ENCODE measurements around the gene TTLL9. TPM values are rescaled to one million over a fixed set of nuclear protein-coding genes. Genes with fewer than 3 reads are reported as not detected.

Gene TTLL9
- total and polyA plus RNA-seq, 10 of the 15 experiments (the other 5 are each of a cell fraction or from before 2014, with no cell fraction given), result 0.03 to 0.77 (median 0.11) TPM; not detected in 2

DNA sequence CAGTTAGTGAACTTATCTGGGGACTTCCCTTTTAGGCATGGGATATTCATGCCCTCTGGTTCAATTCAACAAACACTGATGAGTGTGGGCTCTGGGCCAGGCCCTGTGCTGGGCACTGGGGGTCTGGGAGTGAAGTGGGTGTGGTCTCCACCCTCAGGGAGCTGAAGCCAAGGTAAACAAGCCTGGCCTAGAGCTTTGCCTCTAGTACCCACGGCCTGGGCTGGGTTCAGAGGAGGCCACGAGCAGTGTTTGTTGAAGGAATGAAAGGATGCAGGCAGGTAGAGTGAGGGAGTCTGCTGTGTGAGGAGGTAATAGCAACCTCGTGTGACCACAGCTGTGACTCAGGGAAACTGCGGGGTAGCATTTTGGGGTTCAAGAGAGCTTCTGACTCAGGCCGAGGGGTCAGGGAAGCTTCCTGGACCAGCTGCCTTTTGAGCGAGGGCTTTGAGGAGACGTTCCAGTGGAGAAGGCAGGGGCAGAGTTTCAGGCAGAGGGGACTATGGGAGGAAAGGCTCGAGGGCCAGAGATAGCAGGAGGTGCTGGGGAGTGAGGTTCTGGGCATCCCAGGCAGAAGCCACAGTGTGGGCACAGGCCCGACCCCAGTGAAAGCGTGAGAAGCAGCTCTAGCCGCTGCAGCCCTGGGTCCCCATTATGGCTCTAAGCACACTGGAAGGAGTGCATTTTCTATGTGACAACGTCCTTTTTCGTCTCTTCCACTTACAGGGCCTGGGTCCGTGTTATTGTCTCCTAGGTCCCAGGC is 45.7 kb upstream of the TTLL9 start (continued):
- TF ChIP-seq SIX5 (IDR thresholded peaks at IDR 0.05; ENCODE audit: low read depth, low read length, severe bottlenecking) (no peak), ZNF217 (IDR thresholded peaks at IDR 0.05) (no peak), ZNF384 (IDR thresholded peaks at IDR 0.05; ENCODE audit: borderline replicate concordance, low read depth, low read length) (no peak), RAD21 (IDR thresholded peaks at IDR 0.05; ENCODE audit: insufficient read depth, low read depth, low read length) (no peak), CEBPB (IDR thresholded peaks at IDR 0.05; ENCODE audit: borderline replicate concordance in 1 of 2, low read depth in 2 of 2, low read length in 2 of 2) (no peak)

DNA sequence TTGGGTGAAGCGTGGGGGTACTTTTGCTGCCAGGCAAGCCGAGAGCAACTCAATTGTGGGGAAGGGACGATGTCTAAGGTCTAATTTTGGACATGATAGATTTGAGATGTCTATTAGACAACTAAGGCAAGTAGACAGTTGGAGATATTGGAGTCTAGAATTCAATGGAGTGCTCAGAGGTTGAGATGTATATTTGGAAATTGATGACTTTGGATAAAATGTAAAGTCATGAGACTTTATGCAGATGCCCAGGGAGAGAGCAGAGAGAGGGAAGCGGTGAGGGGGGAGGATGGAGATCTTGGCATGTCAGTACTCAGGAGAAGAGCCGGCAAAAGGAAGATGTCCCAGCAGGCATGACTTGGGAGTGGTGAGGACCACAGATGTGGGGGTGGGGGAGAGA is 44.4 kb upstream of the TTLL9 start:
- SMC1A ChIA-PET (ENCODE audit: uncharacterized antibody, unreplicated experiment), result no interaction called here
- no peak overlapping the region for H3K9ac ChIP-seq (ENCODE audit: control insufficient read depth, insufficient read depth, low read length)
- ATAC-seq (no peak), DNase-seq (ENCODE audit: low read depth, low spot score) (no peak), FAIRE-seq (no peak)
- H4K20me1 ChIP-seq (ENCODE audit: control insufficient read depth, insufficient read depth), result no peaks in the 10 kb centered on the region
- H3K4me3 ChIP-seq, result no peak overlapping the region
- RAD21 ChIA-PET (ENCODE audit: unreplicated experiment), result no interaction called here
- BruUV-seq (replicated peaks), result no TSS peak
- H3K4me2 ChIP-seq (ENCODE audit: control insufficient read depth, insufficient read depth), result no peak overlapping the region
- intact Hi-C loops (cut with micrococcal nuclease; ENCODE audit: unreplicated experiment), result no loop called here
- H3K4me1 ChIP-seq (ENCODE audit: control insufficient read depth, insufficient read depth, low read length), result no peaks in the 10 kb centered on the region
- no peak overlapping the region for H2AFZ ChIP-seq (ENCODE audit: control insufficient read depth, low read depth, low read length)
- in situ Hi-C loops (cut with MboI), result loop anchor here (10.0 kb wide), 1 partner anchor 829 kb away; no protein-coding TSS in a partner anchor
- no peaks in the 10 kb centered on the region for H3K36me3 ChIP-seq (ENCODE audit: control insufficient read depth in 2 of 2, insufficient read depth in 2 of 2, low read length in 1 of 2)
- H3K79me2 ChIP-seq (ENCODE audit: control insufficient read depth, insufficient read depth, low read length), result no peaks in the 10 kb centered on the region
- CTCF ChIA-PET, result interaction anchor here (0.9 to 8.8 kb wide), 3 partner anchors 8 to 27 kb away, joined by 3 to 109 read pairs (median 3); partner anchors contain the start of gene FOXS1
- no peaks in the 10 kb centered on the region for H3K9me3 ChIP-seq (replicated peaks; ENCODE audit: control insufficient read depth, insufficient read depth, low read length)
- no peak overlapping the region for H3K27ac ChIP-seq (ENCODE audit: control insufficient read depth, insufficient read depth)
- POLR2A ChIA-PET, result no interaction called here
- H3K27me3 ChIP-seq (replicated peaks in 1 of 2; ENCODE audit: control insufficient read depth in 2 of 2, insufficient read depth in 2 of 2, low read length in 1 of 2), result no peaks in the 10 kb centered on the region
- WGBS (ENCODE audit: insufficient coverage, insufficient replicate concordance, low lambda C conversion rate, missing lambda C conversion rate), result 35% methylated on average over 5 of the region's 5 CpGs
- TF ChIP-seq IRF3 (IDR thresholded peaks at IDR 0.05) (no peak), SMAD1 (IDR thresholded peaks at IDR 0.05; ENCODE audit: low read depth, partially characterized antibody) (no peak), ESRRA (IDR thresholded peaks at IDR 0.05; ENCODE audit: low read length) (no peak), ELK1 (IDR thresholded peaks at IDR 0.05; ENCODE audit: low read depth, low read length) (no peak), E2F4 (IDR thresholded peaks at IDR 0.05; ENCODE audit: low read depth, low read length) (no peak), CREM (IDR thresholded peaks at IDR 0.05; ENCODE audit: low read depth) (no peak), RCOR1 (conservative IDR thresholded peaks at IDR 0.05; ENCODE audit: low read depth, low read length) (no peak)
- TF ChIP-seq, protein P1, sequence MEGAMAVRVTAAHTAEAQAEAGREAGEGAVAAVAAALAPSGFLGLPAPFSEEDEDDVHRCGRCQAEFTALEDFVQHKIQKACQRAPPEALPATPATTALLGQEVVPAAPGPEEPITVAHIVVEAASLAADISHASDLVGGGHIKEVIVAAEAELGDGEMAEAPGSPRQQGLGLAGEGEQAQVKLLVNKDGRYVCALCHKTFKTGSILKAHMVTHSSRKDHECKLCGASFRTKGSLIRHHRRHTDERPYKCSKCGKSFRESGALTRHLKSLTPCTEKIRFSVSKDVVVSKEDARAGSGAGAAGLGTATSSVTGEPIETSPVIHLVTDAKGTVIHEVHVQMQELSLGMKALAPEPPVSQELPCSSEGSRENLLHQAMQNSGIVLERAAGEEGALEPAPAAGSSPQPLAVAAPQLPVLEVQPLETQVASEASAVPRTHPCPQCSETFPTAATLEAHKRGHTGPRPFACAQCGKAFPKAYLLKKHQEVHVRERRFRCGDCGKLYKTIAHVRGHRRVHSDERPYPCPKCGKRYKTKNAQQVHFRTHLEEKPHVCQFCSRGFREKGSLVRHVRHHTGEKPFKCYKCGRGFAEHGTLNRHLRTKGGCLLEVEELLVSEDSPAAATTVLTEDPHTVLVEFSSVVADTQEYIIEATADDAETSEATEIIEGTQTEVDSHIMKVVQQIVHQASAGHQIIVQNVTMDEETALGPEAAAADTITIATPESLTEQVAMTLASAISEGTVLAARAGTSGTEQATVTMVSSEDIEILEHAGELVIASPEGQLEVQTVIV (IDR thresholded peaks at IDR 0.05; ENCODE audit: borderline replicate concordance, partially characterized antibody), result no peak
- TF ChIP-seq, protein P2, sequence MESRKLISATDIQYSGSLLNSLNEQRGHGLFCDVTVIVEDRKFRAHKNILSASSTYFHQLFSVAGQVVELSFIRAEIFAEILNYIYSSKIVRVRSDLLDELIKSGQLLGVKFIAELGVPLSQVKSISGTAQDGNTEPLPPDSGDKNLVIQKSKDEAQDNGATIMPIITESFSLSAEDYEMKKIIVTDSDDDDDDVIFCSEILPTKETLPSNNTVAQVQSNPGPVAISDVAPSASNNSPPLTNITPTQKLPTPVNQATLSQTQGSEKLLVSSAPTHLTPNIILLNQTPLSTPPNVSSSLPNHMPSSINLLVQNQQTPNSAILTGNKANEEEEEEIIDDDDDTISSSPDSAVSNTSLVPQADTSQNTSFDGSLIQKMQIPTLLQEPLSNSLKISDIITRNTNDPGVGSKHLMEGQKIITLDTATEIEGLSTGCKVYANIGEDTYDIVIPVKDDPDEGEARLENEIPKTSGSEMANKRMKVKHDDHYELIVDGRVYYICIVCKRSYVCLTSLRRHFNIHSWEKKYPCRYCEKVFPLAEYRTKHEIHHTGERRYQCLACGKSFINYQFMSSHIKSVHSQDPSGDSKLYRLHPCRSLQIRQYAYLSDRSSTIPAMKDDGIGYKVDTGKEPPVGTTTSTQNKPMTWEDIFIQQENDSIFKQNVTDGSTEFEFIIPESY (IDR thresholded peaks at IDR 0.05), result no peak
